CD4-positive, alpha-beta T cell treated with Interleukin-12 subunit alpha and Interleukin-12 subunit beta, for 1 hour (primary cell): ENCODE results near the gene CCDC185.
"Not testable (repeated sequence)": the region's sequence is repeated elsewhere in the genome, so short reads cannot be mapped to it uniquely, and the experiment has no call there.

Source experiments
- DNase-seq: peaks from one replicate; pipeline ENCODE4 v3.0.0-alpha.2; 2020

Gene CCDC185

GRCh38 chr1:223394706-223395105 is 1.5 kb downstream of the CCDC185 start:
- DNase-seq, result no peak

DNA sequence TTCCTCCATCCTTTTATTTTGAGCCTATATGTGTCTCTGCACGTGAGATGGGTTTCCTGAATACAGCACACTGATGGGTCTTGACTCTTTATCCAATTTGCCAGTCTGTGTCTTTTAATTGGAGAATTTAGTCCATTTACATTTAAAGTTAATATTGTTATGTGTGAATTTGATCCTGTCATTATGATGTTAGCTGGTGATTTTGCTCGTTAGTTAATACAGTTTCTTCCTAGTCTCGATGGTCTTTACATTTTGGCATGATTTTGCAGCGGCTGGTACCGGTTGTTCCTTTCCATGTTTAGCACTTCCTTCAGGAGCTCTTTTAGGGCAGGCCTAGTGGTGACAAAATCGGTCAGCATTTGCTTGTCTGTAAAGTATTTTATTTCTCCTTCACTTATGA is 6.2 kb downstream of the CCDC185 start:
- DNase-seq, result not testable (repeated sequence)

DNA sequence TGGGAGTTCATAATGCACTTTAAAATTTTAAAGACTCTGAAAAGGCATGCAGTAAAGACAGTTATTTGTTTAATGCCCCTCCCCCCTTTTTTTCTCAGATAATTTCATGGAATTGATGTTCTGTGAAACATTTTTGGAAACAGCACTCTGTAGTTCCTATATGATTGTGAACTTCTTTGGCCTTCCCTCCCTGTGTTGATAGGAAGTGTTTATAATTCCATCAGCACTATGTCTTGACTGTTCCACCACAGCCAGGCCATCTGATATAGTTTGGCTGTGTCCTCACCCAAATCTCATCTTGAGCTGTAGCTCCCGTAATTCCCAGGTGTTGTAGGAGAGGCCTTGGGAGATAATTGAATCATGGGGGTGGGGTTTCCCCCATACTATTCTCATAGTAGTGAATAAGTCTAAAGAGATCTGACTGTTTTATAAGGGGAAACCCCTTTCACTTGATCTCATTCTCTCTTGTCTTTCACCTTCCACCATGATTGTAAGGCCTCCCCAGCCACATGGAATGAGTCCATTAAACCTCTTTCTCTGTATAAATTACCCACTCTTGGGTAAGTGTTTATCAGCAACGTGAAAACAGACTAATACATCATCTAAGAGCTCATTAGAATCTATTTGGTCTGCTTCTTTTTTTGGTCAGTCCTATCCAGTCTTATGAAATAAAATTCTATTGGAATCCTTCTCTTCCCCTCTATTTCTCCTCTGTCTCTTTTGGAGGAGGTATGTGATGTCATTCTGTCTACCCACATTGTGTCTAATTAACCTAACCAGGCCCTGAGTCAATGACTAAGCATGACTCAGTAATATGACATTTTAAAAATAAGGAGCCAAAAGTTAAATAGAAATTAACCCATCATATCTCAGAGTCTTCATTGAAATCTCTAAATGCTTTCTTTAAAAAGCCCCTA is 8.9 kb downstream of the CCDC185 start:
- no peak for DNase-seq

- DNase-seq, result no peak
Measured at GRCh38 chr1:223402790-223403142, 9.6 kb downstream of the CCDC185 start.

GRCh38 chr1:223403184-223403815 is 10.1 kb downstream of the CCDC185 start:
- DNase-seq, result no peak

GRCh38 chr1:223405507-223405906 is 12.3 kb downstream of the CCDC185 start:
- DNase-seq, result peak; percentile 13

DNA sequence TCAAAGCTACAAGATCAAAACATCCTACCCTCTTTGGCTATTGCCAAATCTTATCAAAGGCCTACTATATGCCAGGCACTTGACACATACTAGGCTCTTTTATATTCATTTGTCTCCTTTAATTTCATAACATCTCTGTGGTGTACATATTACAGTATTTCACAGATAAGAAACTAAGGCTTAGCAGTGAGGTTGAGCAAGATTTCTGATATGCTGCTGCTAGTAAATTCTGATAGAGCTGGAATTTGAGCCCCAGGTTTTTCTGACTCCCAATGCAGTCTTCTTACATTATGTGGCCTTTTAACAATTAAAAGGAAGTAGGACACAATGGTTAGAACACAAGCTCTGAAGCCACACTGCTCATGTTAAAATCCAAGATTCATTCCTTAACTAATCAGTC is 16.8 kb downstream of the CCDC185 start:
- DNase-seq, result no peak

- DNase-seq, result no peak
Measured at GRCh38 chr1:223411309-223411708, 18.1 kb downstream of the CCDC185 start.

GRCh38 chr1:223411710-223412109 is 18.5 kb downstream of the CCDC185 start:
- no peak for DNase-seq

- no peak for DNase-seq
Measured at GRCh38 chr1:223413216-223413615, 20.0 kb downstream of the CCDC185 start.

DNA sequence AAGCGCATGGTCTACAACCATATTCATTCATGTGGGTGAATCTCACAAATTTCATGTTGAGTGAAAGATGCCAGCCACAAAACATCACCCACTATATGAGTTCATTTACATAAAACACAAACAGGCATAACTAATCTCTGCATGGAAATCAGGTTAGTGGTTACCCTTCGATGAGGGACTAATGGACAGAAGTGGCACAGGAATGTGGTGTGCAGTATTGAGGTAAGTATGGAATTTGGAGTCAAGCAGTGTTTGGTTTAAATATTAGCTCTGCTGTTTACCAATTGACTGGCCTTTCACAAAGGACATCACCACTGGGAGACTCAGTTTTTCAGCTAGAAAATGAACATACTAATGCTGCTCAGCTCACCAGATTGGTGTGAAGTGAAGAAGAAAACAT is 24.2 kb downstream of the CCDC185 start:
- DNase-seq, result no peak

- no peak for DNase-seq
Measured at GRCh38 chr1:223417903-223418663, 24.9 kb downstream of the CCDC185 start.

DNA sequence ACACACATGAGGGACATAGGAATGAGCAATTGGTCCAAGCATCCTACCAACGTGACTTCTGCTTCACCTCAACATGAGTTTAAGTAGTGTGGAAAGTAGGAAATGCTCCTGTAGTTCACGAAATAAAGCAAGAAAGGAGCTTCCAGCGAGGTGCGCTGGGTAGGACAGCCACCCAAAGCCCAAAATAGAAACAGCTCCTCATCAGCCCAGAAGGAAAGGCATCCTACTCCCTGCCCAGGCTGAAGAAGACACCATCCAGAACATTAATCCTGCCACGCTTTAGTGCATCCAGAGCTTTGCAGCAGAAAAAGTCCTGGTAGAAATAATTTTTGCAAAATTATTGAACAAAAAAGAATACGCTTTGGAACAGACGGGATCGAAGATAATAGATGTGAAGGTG is 25.9 kb downstream of the CCDC185 start:
- no peak for DNase-seq

DNA sequence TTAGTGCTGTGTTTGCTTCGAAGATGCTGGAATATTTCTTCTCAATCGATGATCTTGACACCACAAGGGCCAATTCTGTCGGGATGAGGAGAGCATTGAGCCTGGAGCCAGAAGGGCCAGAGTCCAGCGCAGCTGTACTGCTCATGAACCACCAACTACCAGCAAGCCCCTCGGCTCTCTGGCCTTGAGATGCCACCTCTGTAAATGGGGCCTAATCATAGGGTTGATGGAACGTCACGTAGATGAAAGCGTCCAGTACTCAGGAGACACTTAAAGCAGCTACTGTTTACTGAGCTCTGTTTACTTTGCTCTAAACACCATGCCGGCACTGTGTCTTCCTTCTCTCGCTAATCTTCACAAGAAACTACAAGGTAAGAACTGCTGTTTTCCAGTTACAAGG is 26.3 kb downstream of the CCDC185 start:
- no peak for DNase-seq

GRCh38 chr1:223421025-223421424 is 27.8 kb downstream of the CCDC185 start:
- DNase-seq, result no peak

- DNase-seq, result no peak
Measured at GRCh38 chr1:223421676-223422075, 28.5 kb downstream of the CCDC185 start.

DNA sequence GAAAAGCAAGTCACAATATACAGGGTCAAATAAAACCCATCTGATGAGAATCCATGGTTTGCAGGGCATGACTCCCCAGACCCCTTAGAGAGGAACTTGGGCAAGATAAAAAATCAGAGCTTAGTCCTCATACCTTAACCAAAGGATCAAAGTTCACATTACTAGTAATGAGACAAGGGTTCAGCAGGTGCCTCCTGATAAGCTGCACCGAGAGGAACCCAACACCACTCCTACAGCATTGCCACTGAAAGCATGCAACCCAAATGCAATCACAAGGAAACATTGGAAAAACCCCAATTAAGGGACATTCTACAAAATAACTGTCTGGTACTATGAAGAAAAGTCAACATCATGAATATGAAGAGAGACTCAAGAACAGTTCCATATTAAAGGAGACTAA is 29.7 kb downstream of the CCDC185 start:
- DNase-seq, result no peak

DNA sequence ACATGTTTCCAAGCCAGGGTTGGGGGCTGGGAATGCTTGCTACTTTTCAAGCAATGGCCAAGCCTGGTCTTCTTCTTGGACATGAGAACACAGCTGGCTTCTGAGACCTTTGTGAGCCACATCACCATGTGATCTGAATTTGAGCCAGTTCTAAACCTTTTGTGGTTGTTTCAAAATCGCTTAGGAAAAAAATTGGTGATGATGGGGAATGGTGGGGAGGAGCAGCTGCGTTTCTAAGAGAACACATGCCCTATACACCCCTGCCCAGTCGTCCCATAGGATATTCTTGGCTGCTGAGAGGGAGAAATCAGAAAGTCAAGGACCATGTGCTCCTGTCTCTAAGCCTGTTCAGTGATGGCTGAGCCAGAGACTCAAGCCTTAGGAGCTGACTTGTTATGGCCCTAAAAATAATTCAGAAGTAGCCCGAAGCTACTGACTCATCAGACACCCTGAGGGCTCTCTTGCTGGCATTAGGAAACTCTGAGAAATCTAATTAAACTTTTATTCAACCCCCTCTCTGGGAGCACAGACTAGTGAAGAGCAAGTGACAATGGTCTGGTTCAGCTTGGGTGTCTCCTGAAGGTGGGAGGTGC is 30.5 kb downstream of the CCDC185 start:
- DNase-seq, result no peak

DNA sequence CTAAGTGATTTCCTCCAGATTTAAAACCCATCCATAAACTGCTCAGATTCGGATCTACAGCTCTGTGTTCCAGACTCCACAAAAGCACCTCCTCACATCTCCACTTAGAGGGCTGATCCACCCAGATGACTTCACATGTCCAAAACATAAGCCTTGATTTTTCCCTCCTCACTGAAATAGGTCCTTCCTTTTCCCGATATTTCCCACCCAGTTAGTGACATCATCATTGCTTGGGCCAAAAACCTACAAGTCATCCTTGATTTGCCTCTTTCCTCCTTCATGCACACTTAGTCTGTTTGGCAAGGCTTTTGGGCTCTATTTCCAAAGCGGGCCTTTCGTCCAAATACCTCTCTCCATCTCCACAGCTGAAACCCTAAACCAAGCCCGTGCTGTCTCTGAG is 32.3 kb downstream of the CCDC185 start:
- DNase-seq, result no peak

- no peak for DNase-seq
Measured at GRCh38 chr1:223426936-223427335, 33.7 kb downstream of the CCDC185 start.

- DNase-seq, result no peak
Measured at GRCh38 chr1:223429313-223429731, 36.1 kb downstream of the CCDC185 start.

- no peak for DNase-seq
Measured at GRCh38 chr1:223429821-223430220, 36.6 kb downstream of the CCDC185 start.

DNA sequence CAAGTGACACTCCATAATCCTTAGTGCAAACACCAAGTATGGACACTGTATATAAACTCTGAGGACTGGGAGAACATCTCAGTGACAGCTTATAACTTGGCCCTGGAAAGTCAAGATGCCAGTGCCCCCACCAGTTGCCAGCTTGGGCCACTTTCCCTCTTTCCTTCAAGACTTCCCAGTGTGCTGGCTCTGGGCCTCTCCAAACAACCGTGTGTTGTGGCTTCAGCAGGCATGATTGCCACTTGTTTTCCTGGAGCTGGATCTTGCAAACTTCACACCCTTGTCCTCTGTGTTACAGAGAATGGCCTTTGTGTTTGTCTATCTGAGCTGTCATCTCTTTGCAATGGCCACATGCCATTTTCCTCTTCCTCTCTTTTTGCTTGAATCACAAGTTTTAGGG is 37.0 kb downstream of the CCDC185 start:
- no peak for DNase-seq
